NCI-H128 (cell line): ENCODE data around the gene ARF3.

ENCODE experiments used
- DNase-seq: peaks from one replicate; lab custom pipeline; 2025; ENCODE audit not compliant: unreplicated experiment; lab: John Stamatoyannopoulos, UW

Gene ARF3

GRCh38 chr12:48967991-48968390 lies 10.7 kb upstream of the ARF3 start:
- no peak for DNase-seq

GRCh38 chr12:48966177-48966895 lies 9.0 kb upstream of the ARF3 start:
- DNase-seq, result no peak

GRCh38 chr12:48965298-48965838 lies 8.1 kb upstream of the ARF3 start:
- DNase-seq, result no peak

GRCh38 chr12:48961801-48962200 lies 4.5 kb upstream of the ARF3 start:
- no peak for DNase-seq

GRCh38 chr12:48961331-48961730 lies 4.0 kb upstream of the ARF3 start:
- no peak for DNase-seq

- DNase-seq, result no peak
Measured at GRCh38 chr12:48960834-48961233, 3.5 kb upstream of the ARF3 start.

- DNase-seq, result no peak
Measured at GRCh38 chr12:48958049-48958388, 732 bp upstream of the ARF3 start.

- DNase-seq, result peak; percentile 84
Measured at GRCh38 chr12:48956279-48957140, 777 bp downstream of the ARF3 start.

- no peak for DNase-seq
Measured at GRCh38 chr12:48954841-48955501, 2.3 kb downstream of the ARF3 start.

- DNase-seq, result no peak
Measured at GRCh38 chr12:48954061-48954460, 3.2 kb downstream of the ARF3 start.

GRCh38 chr12:48952691-48953090 lies 4.6 kb downstream of the ARF3 start:
- no peak for DNase-seq

GRCh38 chr12:48947727-48948126 lies 9.6 kb downstream of the ARF3 start:
- no peak for DNase-seq

- no peak for DNase-seq
Measured at GRCh38 chr12:48946943-48947342, 10.3 kb downstream of the ARF3 start.

GRCh38 chr12:48946205-48946604 lies 11.1 kb downstream of the ARF3 start:
- DNase-seq, result no peak

- no peak for DNase-seq
Measured at GRCh38 chr12:48943221-48943620, 14.1 kb downstream of the ARF3 start.

GRCh38 chr12:48940181-48940580 lies 17.1 kb downstream of the ARF3 start:
- no peak for DNase-seq

GRCh38 chr12:48938805-48939204 lies 18.5 kb downstream of the ARF3 start:
- DNase-seq, result no peak

- DNase-seq, result no peak
Measured at GRCh38 chr12:48937170-48937569, 20.1 kb downstream of the ARF3 start.

GRCh38 chr12:48936379-48936979 lies 20.8 kb downstream of the ARF3 start:
- DNase-seq, result peak; percentile 56

- DNase-seq, result no peak
Measured at GRCh38 chr12:48934312-48934706, 23.0 kb downstream of the ARF3 start.

GRCh38 chr12:48933664-48934311 lies 23.5 kb downstream of the ARF3 start:
- no peak for DNase-seq
